PC-9 (cell line): ENCODE data around the gene ANKRD13B. TPM values are rescaled to one million over a fixed set of nuclear protein-coding genes. Genes with fewer than 3 reads are reported as not detected.

Source experiments
- BruUV-seq: library from RNA; stranded (reverse); fragments of 400-500 nt; replicated peaks from 2 replicates; lab custom pipeline; 2021; lab: Mats Ljungman, UMichigan
- CTCF ChIA-PET: fragments of 300-600 bp; sonication (Branson Sonifier 250); formaldehyde crosslinking; loops from one replicate; lab custom pipeline; 2022; ENCODE audit warnings: antibody characterized with exemption; lab: Charles Lee
- POLR2A ChIA-PET: fragments of 300-600 bp; sonication (Branson Sonifier 250); formaldehyde crosslinking; loops from one replicate; lab custom pipeline; 2022; ENCODE audit warnings: antibody characterized with exemption; ENCODE audit not compliant: unreplicated experiment; lab: Charles Lee
- DNase-seq, 2 experiments: peaks; one replicate each; pipeline versions ENCODE4 v3.0.0 to v3.0.0-alpha.2; 2015 to 2022; ENCODE audit warnings: mixed read lengths in 1 of 2
- H2AFZ ChIP-seq: fragments of 200-600 bp; sonication (generic); 2 replicates; pipeline ENCODE4 v1.8.1; 2017; ENCODE audit warnings: antibody characterized with exemption
- H3F3A ChIP-seq: fragments of 200-600 bp; sonication (generic); 2 replicates; pipeline ENCODE4 v1.8.1; 2017; ENCODE audit warnings: antibody characterized with exemption, mild to moderate bottlenecking, low read depth; ENCODE audit not compliant: insufficient read depth
- H3K27ac ChIP-seq: fragments of 200-600 bp; sonication (generic); 2 replicates; pipeline ENCODE4 v1.6.1; 2016; ENCODE audit warnings: mixed run types
- H3K27me3 ChIP-seq: fragments of 200-600 bp; sonication (generic); 2 replicates; pipeline ENCODE4 v1.6.1; 2016; ENCODE audit warnings: low read depth, mixed run types; ENCODE audit not compliant: insufficient read depth
- H3K36me3 ChIP-seq: fragments of 200-600 bp; sonication (generic); 2 replicates; pipeline ENCODE4 v1.6.1; 2016; ENCODE audit warnings: low read depth, mixed run types
- H3K4me1 ChIP-seq: fragments of 200-600 bp; sonication (generic); replicated peaks from 2 replicates; pipeline ENCODE4 v1.6.1; 2016; ENCODE audit warnings: mixed run types; ENCODE audit not compliant: insufficient read depth
- H3K4me2 ChIP-seq: fragments of 200-600 bp; sonication (generic); 2 replicates; pipeline ENCODE4 v1.6.1; 2017; ENCODE audit warnings: mixed run types
- H3K4me3 ChIP-seq: fragments of 200-600 bp; sonication (generic); 2 replicates; pipeline ENCODE4 v1.6.1; 2016; ENCODE audit warnings: mixed run types
- H3K79me2 ChIP-seq: fragments of 200-600 bp; sonication (generic); 2 replicates; pipeline ENCODE4 v1.6.1; 2017; ENCODE audit warnings: low read depth, mixed run types
- H3K9me2 ChIP-seq: fragments of 200-600 bp; sonication (generic); 2 replicates; pipeline ENCODE4 v1.8.1; 2017; ENCODE audit warnings: mild to moderate bottlenecking; ENCODE audit not compliant: insufficient read depth
- H3K9me3 ChIP-seq: fragments of 200-600 bp; sonication (generic); 2 replicates; pipeline ENCODE4 v1.8.1; 2016; ENCODE audit warnings: low read depth; ENCODE audit not compliant: insufficient read depth
- H4K20me1 ChIP-seq: fragments of 200-600 bp; sonication (generic); 2 replicates; pipeline ENCODE4 v1.8.1; 2017; ENCODE audit not compliant: insufficient read depth
- EZH2 ChIP-seq: fragments of 200-600 bp; sonication (generic); IDR thresholded peaks from 2 replicates; pipeline ENCODE4 v1.8.0; 2017; ENCODE audit warnings: antibody characterized with exemption, low read depth
- intact Hi-C: fragments of 100-400 bp; cut with micrococcal nuclease; formaldehyde crosslinking; loops from one replicate; pipeline ENCODE4 v1.10.0; 2022; ENCODE audit not compliant: unreplicated experiment
- total RNA-seq: library from RNA; stranded (reverse); gene quantifications from 2 replicates; pipeline ENCODE4 v1.2.3, GENCODE V29; 2021
- TF ChIP-seq, protein P1 (sequence below): fragments of 200-600 bp; sonication (generic); conservative IDR thresholded peaks from 2 replicates; pipeline ENCODE4 v1.6.1; 2017; ENCODE audit warnings: mixed run types, antibody characterized with exemption, mild to moderate bottlenecking, moderate library complexity

ANKRD13B gene
- total RNA-seq, 1 experiment from 2014 or later: 28.4 TPM

DNA sequence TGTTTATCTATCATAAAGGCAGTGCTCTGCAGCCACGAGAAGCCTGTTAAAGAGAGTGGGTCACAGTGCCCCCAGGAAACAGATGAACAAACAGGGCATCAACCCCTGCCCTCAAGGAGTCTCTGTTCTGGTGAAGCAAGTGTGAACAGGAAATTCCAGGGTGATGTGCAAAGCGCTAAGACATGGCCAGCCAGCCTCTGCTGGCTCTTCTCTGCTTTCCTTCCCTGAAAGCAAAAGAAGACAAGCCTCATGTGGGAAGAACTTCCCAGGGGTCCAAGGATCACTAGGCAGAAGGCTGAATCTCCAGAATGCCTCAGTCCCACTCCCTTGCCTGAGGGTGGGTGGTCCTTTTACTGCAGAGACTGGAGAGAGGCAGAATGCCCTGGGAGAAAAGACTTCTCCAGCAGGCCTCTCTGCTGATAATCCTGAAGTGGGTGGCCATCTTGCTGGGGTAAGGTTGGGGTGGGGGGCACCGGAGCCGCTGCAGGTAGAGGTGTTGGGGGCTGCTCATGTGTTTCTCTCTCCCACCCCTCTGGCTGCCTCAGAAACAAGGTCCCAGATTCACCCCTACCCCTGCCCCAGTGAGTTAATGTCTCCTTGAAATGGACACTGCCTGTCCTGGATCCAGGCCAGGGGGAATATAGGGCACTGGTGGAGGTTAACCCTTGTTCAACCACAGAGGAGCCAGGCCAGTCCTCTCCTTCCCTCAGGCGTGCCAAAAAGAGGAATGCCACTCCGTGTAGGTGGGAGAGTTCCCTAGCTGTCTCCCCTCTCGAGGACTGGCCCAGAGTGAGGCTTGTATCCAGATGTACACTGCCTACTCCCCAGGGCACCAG is 2.4 kb downstream of the ANKRD13B start:
- Histone ChIP-seq H3K4me2 (peak overlapping the region; percentile 91), H3K36me3 (no peaks in the 10 kb centered on the region), H3K27ac (peak overlapping the region; percentile 52; the same call in 1 of the 2 replicates), H3K4me1 (peaks cover 29% of the 10 kb centered on the region), H3K79me2 (peaks cover 37% of the 10 kb centered on the region), H3K27me3 (no peaks in the 10 kb centered on the region), H3K9me3 (no peaks in the 10 kb centered on the region), H3K9me2 (no peaks in the 10 kb centered on the region), H2AFZ (no peak overlapping the region), H4K20me1 (no peaks in the 10 kb centered on the region; the same call in none of the 2 replicates), H3K4me3 (peak overlapping the region; percentile 72; the same call in 1 of the 2 replicates), H3F3A (peaks cover 24% of the 10 kb centered on the region)
- ChIA-PET POLR2A (no interaction called here), CTCF (no interaction called here)
- TF ChIP-seq, protein P1, sequence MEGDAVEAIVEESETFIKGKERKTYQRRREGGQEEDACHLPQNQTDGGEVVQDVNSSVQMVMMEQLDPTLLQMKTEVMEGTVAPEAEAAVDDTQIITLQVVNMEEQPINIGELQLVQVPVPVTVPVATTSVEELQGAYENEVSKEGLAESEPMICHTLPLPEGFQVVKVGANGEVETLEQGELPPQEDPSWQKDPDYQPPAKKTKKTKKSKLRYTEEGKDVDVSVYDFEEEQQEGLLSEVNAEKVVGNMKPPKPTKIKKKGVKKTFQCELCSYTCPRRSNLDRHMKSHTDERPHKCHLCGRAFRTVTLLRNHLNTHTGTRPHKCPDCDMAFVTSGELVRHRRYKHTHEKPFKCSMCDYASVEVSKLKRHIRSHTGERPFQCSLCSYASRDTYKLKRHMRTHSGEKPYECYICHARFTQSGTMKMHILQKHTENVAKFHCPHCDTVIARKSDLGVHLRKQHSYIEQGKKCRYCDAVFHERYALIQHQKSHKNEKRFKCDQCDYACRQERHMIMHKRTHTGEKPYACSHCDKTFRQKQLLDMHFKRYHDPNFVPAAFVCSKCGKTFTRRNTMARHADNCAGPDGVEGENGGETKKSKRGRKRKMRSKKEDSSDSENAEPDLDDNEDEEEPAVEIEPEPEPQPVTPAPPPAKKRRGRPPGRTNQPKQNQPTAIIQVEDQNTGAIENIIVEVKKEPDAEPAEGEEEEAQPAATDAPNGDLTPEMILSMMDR: no peak
- no peak for TF ChIP-seq EZH2
- intact Hi-C loops: no loop called here
- peak in 1 of 2 experiments; percentile 16 for DNase-seq
- BruUV-seq: no TSS peak

GRCh38 chr17:29595943-29596774 is 3.2 kb downstream of the ANKRD13B start:
- intact Hi-C loops: no loop called here
- H3K27me3 ChIP-seq: no peaks in the 10 kb centered on the region
- H3K79me2 ChIP-seq: peaks cover 37% of the 10 kb centered on the region
- H3F3A ChIP-seq: peaks cover 18% of the 10 kb centered on the region
- no TSS peak for BruUV-seq
- no peaks in the 10 kb centered on the region for H3K9me2 ChIP-seq
- DNase-seq: peak in 1 of 2 experiments; percentile 25
- POLR2A ChIA-PET: no interaction called here
- H3K4me2 ChIP-seq: no peak overlapping the region; the same call in 1 of the 2 replicates
- H3K9me3 ChIP-seq: no peaks in the 10 kb centered on the region
- H3K36me3 ChIP-seq: no peaks in the 10 kb centered on the region
- no peaks in the 10 kb centered on the region; the same call in none of the 2 replicates for H4K20me1 ChIP-seq
- no peak overlapping the region for H3K4me3 ChIP-seq
- no peak overlapping the region for H3K27ac ChIP-seq
- CTCF ChIA-PET: no interaction called here
- H3K4me1 ChIP-seq: peaks cover 27% of the 10 kb centered on the region
- TF ChIP-seq EZH2: no peak
- TF ChIP-seq, protein P1: no peak
- H2AFZ ChIP-seq: no peak overlapping the region

DNA sequence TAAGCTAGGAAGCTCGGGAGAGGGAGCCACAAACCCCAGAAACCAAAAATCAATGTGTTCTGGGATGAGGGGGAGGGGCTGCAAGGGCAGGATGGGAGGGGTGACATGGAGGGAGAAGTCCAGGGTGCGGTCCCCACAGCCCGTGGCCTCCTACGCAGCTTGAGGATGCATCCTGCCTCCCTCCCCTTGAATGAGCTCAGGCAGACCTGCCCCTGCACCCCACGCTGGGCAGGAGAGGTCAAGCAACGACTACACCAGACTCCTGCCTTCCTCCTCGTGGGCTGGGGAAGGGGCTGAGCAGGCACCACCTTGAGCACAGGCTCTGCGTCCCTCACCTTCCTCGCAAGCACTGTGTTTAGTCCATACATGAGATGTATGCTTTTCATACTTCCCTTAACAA is 3.9 kb downstream of the ANKRD13B start:
- ChIA-PET CTCF (no interaction called here), POLR2A (interaction anchor here (0.6 kb wide), 1 partner anchor 28 kb away, joined by 5 read pairs; no protein-coding TSS in a partner anchor)
- no peaks in the 10 kb centered on the region for H3K9me3 ChIP-seq
- H2AFZ ChIP-seq: no peak overlapping the region
- no peak for TF ChIP-seq EZH2
- TF ChIP-seq, protein P1: no peak
- H3K36me3 ChIP-seq: no peaks in the 10 kb centered on the region
- H3K79me2 ChIP-seq: peaks cover 37% of the 10 kb centered on the region
- DNase-seq: peak in 1 of 2 experiments; percentile 31
- no peaks in the 10 kb centered on the region; the same call in none of the 2 replicates for H4K20me1 ChIP-seq
- H3K4me2 ChIP-seq: no peak overlapping the region
- H3F3A ChIP-seq: peaks cover 11% of the 10 kb centered on the region
- H3K4me1 ChIP-seq: peaks cover 26% of the 10 kb centered on the region
- intact Hi-C loops: no loop called here
- H3K9me2 ChIP-seq: no peaks in the 10 kb centered on the region
- no peak overlapping the region for H3K4me3 ChIP-seq
- H3K27me3 ChIP-seq: no peaks in the 10 kb centered on the region
- no peak overlapping the region for H3K27ac ChIP-seq
- BruUV-seq: no TSS peak
